GM21423 (cell line): Measurements from ENCODE around the gene PGK1.
"Not testable (repeated sequence)": the region's sequence is repeated elsewhere in the genome, so short reads cannot be mapped to it uniquely, and the experiment has no call there.

Source experiments
- ATAC-seq: cut with Tn5 transposase; IDR thresholded peaks from one replicate; pipeline ENCODE4 v1.9.1; 2021; ENCODE audit warnings: mild to moderate bottlenecking, moderate library complexity; ENCODE audit not compliant: unreplicated experiment

Gene PGK1

DNA sequence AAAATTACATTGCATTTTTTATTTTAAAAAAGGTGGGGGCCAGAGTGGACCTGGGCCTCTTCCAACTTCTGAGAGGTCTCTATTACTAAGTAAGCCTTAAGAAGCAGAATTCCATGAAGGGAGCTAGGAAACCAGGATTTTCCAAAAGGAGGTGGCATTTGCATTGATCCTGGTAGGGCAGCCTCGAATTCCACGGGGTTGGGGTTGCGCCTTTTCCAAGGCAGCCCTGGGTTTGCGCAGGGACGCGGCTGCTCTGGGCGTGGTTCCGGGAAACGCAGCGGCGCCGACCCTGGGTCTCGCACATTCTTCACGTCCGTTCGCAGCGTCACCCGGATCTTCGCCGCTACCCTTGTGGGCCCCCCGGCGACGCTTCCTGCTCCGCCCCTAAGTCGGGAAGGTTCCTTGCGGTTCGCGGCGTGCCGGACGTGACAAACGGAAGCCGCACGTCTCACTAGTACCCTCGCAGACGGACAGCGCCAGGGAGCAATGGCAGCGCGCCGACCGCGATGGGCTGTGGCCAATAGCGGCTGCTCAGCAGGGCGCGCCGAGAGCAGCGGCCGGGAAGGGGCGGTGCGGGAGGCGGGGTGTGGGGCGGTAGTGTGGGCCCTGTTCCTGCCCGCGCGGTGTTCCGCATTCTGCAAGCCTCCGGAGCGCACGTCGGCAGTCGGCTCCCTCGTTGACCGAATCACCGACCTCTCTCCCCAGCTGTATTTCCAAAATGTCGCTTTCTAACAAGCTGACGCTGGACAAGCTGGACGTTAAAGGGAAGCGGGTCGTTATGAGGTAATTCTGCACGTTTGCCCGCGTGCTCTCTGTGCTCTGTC is at the start of gene PGK1:
PGK1 (plus strand) TSS at position 626 of the 824 bp plus-strand sequence; CDS start at position 719, 93 bp downstream.
- ATAC-seq: peak; percentile 98

DNA sequence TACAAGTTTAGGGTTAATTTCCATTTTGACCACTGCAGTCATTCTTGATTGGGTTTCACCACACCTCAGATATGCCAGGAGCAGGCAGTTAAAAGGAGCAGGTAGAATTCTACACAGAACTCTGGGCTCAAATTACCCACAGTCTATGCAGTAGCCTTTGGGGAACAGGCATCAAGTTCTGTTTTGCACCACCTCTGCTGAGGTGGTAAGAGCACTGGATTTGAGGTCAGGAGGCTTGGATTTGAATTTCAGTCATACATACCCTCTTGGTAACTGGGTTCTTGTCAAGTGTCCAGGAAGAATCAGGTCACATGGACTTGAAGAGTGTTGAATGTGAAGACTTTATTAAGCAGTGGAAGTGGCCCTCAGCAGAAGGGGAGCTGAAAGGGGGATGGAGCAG is 40.4 kb upstream of the PGK1 start:
- ATAC-seq: no peak

DNA sequence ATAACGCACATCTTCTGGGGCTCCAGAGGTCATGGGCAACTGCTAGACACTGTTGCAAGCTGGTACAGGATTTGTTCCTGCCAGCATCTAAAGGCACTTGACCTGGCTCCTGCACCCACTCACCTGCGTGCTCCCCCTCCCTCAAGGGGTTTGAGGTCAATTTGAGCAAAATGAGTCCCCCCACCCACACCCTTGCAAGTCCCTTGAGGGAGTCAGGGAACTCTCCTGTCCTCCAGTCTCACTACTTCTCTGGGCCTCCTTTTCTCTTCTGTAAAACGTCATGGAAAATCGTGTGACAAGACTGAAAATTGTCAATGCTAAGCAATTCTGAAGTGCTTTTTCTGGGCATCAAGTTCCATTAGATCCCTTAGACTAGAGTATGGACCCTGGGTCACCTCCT is 39.9 kb upstream of the PGK1 start:
- no peak for ATAC-seq

DNA sequence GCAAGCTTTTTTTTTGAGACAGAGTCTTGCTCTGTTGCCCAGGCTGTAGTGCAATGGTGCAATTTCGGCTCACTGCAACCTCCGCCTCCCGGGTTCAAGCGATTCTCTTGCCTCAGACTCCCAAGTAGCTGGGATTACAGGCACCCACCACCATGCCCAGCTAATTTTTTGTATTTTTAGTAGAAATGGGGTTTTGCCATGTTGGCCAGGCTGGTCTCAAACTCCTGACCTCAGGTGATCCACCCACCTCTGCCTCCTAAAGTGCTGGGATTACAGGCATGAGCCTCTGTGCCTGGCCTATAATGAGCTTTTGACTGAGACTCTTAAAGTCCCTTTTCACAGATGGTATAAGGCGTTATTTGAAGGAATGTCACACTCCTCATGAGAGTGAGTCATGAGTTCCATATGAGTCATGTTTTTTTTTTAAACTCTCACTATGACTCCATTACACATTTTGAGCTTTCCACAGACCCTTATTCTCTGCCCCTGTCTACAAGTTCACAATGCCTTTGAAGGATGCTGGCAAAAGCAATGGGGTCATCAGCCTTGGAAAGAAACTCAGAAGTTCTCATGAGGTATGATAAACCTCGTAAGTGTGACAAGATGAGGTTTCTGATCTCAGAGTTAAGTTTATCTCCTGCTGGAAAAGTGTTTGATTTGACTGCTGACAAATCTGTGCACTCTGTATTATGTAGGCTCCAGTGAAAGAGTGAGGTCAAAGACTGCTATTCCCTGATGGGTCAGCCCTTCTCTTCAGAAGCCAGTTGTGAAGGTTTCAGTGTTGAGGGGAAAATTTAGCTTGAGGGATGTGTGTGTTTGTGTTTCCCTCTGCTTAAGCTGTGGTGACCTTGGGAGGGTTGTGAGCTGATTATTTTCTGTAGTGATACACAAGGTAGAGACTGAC is 39.1 kb upstream of the PGK1 start:
- peak; percentile 70 for ATAC-seq

DNA sequence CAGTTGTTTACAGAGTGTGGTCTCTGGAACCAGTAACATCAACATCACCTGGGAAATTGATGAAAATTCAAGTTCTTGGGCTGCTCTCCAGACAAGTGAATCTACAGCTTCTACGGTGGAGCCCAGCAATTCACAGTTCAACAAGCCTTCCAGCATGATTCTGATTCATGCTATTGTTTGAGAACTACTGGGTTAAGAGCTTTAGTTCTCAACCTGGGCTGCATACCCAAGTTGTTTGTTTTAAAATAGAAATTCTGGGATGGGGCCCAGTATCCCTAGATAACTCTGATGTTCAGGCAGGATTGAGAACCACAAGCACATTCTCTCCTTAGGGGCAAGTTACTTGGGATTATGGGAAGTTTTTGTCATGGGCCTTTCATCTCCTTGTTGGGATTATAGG is 37.9 kb upstream of the PGK1 start:
- no peak for ATAC-seq

DNA sequence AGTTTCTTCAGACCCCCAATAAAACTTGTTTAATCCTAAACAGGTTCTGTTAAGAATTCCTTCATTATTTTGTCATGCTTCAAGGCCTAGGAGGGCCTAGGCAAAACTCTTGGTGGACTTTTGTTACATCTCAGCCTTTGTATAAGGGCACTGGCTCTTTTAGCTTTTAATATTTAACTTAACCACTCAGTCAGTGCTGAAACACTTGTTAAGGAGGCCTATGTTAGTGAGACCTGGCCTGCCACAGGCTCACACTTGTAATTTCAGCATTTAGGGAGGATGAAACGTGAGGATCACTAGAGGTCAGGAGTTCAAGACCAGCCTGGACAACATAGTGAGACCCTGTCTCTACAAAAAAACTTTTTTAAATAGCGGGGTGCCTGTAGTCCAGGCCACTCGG is 32.7 kb upstream of the PGK1 start:
- ATAC-seq: no peak

DNA sequence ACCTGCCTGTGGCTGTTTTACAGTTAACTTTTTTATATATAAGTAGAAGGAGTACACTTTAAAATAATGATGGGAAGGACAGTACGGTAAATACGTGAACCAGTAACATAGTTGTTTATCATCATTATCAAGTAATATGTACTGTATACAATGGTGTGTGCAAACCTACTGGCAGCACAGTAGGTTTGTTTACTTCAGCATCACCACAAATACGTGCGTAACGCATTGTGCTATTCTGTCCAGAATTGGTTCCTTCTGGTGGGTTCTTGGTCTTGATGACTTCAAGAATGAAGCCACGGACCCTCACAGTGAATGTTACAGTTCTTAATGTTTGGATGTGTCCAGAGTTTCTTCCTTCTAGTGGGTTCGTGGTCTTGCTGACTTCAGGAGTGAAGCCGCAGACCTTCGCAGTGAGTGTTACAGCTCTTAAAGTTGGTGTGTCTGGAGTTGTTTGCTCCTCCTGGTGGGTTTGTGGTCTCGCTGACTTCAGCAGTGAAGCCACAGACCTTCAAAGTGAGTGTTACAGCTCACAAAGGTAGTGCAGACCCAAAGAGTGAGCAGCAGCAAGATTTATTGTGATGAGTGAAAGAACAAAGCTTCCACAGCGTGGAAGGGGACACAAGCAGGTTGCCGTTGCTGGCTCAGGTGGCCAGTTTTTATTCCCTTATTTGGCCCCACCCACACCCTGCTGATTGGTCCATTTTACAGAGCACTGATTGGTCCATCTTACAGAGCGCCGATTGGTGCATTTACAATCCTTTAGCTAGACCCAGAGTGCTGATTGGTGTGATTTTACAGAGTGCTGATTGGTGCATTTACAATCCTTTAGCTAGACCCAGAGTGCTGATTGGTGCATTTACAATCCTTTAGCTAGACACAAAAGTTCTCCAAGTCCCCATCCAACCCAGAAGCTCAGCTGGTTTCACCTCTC is 30.6 kb upstream of the PGK1 start:
- not testable (repeated sequence) for ATAC-seq

DNA sequence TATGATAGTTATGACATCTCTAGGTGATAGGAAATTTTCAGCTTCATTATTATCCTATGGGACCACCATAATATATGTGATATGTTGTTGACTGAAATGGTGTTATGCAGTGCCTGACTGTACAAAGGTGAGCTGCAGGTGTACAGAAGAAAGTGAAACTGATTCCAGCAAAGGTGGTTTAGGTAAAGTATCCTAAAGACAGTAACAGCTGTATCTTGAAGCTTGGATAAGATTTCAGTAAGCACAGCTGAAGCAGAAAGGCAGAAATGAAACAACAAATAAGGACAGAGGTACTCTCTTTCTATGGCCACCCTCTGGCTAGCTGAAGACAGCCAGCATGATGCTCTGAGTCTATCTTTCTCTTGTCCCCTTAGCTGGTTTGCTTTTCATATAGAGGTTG is 30.0 kb upstream of the PGK1 start:
- peak; percentile 53 for ATAC-seq

DNA sequence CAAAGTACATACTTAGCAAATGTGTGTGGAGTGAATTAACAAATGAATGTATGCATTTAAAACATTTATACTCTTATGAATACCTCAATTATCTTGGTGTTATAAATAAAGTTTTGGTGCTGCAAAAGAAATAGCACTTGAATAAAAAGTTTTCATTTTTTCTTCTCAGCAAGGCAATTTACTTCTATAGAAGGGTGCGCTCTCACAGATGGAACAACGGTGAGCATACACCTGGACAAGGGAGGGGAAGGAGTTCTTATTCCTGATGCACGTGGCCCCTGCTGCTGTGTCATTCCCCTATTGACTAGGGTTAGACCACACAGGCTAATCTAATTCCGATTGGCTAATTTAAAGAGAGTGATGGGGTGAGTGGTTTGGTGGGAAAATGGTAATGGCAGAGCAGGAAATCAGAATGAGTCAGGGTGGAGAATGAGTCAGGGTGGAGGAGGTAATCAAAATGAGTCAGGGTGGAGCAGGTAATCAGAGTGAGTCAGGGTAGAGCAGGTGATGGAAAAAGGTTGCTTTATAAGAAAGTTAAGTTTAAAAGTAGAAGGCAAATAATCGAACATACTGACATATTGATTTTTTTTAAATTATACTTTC is 28.2 kb upstream of the PGK1 start:
- no peak for ATAC-seq

DNA sequence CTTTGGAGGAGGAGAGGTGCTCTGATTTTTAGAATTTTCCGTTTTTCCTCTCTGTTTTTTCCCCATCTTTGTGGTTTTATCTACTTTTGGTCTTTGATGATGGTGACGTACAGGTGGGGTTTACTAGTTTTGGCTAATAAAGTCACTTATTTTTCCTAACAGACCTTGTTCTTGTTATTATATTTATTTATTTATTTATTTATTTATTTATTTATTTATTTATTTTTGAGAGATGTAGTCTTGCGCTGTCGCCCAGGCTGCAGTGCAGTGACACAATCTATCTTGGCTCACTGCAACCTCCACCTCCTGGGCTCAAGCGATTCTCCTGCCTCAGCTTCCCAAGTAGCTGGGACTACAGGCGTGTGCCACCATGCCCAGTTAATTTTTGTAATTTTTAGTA is 22.6 kb upstream of the PGK1 start:
- ATAC-seq: not testable (repeated sequence)

DNA sequence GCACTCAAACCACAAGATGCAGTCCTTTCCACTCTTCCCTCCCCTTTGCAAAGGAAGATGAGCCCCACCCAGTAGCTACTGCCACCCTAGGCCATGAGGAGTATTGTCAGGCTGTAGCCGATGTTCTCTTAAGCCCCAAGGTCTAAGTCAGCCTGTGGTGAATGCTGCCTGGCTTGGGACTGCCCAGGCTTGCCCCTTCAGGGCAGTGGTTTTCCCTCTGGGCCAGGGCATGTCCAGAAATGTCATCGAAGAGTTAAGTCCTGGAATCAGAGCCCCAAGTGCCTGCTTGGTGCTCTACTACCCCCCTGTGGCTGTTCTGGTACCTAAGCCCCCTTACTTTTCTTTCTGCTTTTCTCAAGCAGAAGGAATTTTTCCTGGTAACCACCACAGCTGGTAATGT is 11.8 kb upstream of the PGK1 start:
- peak; percentile 76 for ATAC-seq

DNA sequence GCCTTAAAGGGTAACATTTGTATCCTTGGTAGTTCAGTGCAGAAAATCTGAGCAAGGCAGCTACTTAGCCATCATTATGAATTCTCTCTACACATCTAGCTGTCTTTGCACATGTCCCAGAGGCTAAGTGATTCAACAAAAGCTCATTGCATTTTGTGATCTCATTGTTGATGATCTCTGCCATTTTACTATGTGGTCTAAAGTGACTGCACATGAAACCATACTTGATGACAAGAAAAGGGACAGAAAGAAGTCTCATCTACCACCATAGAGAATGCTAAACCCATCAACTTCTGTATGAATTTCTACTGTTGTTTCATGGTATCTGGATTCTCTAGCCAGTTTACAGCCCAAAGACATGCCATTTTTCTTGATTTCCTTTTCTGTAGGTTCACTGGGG is 5.9 kb upstream of the PGK1 start:
- ATAC-seq: no peak

DNA sequence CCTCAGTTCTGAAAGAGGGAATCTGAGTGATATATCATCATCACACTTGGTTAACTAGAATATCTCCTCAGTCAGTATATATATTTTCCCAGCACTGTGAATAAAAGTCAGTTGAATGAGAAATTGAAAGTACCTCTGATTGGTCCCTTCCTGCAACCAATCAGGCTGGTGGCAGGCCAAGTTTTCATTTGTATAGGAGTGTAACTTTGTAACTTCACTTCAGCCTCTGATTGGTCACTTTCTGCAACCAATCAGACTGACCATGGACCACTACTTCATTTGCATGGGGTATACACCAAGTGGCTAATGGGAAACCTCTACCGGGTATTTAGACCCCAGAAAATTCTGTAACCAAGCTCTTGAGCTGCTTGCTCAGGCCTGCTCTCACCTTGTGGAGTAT is 2.0 kb upstream of the PGK1 start:
- no peak for ATAC-seq

DNA sequence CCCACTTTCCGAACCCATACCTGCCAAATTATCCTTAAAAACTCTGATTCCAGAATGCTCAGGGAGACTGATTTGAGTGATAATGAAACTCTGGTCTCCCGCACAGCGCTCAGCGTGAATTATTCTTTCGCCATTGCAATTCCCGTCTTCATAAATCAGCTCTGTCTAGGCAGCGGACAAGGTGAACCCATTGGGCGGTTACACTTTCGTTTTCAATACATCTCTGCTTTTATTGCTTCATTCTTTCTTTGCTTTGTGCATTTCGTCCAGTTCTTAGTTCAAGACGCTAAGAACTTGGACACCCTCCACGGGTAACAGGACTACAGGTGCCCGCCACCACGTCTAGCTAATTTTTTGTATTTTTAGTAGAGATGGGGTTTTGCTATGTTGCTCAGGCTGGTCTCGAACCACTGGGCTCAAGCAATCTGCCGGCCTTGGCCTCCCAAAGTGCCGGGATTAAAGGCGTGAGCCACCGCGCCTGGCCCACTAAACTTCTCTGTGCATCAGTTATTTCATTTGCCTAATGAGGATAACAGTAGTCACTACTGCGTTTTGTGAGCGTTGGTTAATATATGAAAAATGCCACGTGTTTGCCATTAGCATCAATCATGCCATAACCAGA is 936 bp upstream of the PGK1 start:
- no peak for ATAC-seq

DNA sequence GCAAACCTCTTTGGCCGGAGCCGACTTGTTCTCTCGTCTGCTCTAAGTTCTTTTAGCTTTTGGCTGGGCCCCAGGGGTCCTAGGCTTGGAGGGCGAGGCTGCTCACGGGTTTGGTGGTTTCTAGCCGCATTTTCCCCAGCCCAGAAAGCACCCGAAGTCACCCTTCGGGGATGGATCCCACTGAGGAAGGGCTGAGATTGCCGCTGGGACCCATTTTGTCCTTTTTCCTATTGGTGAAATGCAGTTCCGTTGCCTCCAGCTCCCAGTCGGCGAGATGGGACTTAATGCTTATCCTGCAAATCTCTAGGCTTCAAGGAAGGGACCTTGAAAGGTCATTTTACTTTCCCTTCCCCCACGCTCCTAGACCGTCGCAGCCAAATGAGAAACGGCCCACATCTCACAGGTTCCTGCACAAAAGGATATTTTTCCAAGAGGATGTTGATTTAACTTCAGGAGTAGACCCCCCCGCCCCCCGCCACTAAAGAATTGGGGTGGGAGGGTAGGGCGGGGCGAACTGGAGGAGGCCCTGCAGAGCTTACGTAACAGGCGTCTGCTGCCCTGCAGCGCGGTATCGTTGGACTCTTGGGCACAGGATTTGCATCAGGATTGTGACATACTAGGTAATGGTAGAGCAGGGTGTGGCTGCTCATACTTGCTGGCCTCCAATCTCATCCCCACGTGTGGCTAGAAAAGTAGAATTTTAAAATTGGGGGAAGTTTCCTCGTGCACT is 564 bp downstream of the PGK1 start:
- peak; percentile 23 for ATAC-seq

DNA sequence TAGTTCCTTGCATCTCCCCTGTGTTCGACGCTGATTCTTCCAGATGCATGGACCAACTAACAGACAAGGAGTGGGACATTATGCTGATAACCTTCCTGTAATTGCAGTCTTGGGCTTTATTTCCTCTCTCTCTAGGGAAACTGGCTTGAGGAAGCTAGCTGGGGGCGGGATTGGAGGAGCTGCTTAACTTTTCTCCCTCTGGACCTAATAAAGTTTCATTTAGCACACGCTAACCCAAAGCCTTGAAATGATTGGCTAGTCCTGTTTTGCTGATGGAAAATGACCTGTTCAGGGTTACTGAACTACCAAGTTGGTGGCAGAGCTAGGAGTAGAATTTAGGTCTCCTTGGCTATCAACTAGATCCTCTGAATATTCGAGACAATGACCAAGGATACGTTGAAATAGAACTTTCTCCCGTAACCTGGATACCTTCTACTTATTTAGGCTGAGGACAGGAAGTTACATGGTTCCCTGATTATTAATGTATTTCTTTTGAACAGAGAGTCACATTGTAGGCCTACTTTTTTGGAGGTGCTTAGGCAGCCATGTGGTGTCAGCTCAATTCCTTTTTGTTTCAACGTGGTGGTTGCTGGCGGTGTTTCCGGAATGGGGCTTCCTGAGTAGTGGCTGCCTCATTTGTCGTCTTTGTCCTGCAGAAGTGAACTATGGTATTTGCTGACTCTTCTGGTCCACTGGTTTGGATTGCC is 2.0 kb downstream of the PGK1 start:
- no peak for ATAC-seq

DNA sequence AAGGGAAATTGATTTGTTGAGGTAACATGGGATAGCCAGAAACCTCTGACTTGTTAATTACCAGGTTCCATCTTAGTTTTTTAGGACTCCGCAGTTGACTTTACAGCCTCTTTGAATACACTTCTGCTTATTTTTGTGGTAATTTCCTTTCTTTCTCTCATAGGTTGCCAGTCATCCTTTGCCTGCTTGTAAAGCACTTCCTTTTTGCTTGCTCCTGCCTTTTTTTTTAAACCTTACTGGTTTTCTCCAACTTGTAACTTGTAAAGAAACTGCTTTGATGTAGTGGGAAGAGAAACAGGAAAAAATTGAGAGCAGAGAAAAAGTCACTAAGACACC is 2.6 kb downstream of the PGK1 start:
- no peak for ATAC-seq

DNA sequence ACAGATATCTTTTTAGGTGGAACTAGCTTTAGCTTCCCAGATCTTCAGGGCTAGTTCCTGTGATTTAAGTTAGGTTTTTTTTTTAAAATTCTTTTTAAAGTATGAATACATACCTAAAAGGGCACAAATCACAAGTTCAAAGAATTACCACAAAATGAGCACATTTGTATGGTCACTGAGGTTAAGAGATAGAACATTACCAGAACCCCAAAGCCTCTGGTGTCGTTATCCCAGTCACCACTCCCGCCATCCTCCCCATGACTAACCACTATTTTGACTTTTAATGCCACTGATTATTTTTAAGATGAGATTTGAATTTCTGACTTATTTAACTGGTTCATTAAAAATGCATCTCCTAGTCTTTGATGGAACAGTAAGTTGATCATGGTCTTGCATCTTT is 5.4 kb downstream of the PGK1 start:
- no peak for ATAC-seq
